Mucosa of gallbladder (tissue), 1 donor: ENCODE data around the gene ETFB. TPM values are rescaled to one million over a fixed set of nuclear protein-coding genes. Genes with fewer than 3 reads are reported as not detected.

ENCODE experiments used
- DNase-seq: peaks from one replicate; pipeline ENCODE4 v3.0.0-alpha.2; 2020; ENCODE audit warnings: low spot score
- total RNA-seq: library from RNA; stranded (reverse); gene quantifications from one replicate; pipeline ENCODE4 v1.2.1, GENCODE V29; 2021
- donor health status: DM: no; HTN: no; CAD: no.

Gene ETFB
- total RNA-seq, 1 donor from 2014 or later: 139 TPM

GRCh38 chr19:51351266-51351990 lies 14.8 kb downstream of the ETFB start:
- DNase-seq: no peak

DNA sequence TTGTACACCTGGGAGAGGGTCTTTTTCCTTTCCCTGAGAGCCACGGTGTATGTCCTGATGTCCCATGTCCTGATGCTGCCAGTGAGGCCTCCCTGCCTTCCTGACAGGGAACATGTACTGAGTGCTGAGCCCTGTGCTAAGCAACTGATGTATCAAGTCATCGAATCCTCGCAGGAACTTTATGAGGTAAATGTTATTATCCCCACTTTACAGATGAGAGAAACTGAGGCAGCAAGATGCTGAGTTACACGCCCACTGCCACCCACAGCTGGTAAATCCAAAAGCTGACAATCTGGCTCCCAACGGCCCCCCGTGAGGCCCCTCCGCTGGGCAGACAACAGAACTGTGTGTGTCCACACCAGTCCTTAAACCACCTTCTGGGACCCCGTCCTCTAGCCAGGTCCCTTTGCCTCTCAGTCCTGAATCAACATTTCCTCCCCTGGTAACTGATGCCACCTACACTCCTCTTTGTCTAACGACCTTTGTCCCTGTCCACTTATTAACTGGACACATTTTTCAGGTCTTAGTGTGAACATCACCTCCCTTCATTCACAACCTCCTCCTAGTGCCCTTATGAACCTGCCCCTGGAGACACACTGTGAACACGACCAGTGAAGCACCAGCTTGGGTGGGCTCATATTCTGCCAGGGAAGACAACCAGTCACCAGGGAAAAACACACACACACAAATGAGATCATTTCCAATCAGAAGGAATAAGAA lies 18.8 kb downstream of the ETFB start:
- DNase-seq: no peak

GRCh38 chr19:51346742-51347141 lies 19.4 kb downstream of the ETFB start:
- DNase-seq: no peak

DNA sequence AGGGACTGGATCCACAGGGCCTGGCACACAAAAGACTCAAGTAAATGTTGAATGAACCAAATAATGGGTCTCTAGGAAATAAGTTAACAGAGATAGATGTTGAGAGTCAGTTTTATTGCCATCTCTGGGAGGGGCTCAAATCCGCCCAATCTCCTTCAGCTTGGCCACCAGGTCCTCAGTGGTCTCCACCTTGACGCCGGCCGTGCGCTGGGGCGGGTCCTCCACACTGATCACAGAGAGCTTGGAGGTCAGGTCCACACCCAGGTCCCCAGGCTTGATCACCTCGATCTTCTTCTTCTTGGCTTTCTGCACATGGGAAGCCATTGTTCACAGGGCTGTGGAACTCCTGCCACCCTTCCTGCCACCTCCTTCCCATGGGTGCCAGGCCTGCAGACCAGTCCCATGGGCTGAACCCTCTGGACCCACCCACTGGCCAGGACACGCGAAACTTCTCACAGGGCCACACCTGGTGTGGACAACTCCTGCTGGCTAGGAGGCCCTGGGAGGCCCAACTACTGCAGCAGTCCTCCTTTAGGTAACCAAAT lies 21.0 kb downstream of the ETFB start:
- no peak for DNase-seq

DNA sequence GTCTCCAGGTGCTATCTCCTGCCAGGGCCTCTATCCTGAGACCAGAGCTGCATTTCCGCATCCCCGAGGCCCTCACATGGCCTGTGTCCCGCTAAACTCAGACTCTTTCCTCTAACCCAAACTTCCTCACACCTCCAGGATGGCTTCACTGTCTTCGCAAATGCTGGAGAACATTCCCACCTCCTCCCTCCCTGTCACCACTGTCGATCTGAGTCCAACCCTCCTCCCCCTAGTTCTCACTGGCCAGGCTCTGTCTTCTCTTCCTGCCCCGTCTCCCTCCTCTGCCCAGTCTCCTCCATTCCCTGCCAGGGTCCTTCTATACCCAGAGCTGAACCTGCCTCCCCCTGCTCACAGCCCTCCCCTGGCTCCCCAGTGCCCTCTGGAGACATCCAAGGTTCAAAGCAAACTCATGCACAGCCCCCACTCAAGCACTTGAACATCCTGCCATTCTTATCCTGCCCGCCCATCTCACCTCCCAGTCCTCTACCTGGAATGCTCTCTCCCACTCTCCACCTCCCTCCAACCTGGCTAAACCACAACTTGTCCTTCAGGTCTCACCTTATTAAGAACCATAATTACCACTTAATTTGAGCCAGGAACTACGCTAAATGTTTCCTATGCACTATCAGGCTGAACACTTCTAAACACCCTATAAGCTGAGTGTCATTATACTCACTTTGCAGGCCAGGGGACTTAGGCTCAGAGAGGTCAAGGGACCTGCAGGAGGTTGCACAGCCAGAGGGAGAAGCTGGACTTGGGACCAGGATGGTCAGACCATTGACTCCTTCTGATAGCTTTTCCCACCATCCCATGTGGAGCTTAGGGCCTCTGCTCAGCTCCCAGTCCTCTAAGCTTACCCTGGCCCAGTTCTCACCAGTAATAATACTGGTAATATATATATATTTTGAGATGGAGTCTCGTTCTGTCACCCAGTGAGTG lies 23.3 kb downstream of the ETFB start:
- DNase-seq: no peak

DNA sequence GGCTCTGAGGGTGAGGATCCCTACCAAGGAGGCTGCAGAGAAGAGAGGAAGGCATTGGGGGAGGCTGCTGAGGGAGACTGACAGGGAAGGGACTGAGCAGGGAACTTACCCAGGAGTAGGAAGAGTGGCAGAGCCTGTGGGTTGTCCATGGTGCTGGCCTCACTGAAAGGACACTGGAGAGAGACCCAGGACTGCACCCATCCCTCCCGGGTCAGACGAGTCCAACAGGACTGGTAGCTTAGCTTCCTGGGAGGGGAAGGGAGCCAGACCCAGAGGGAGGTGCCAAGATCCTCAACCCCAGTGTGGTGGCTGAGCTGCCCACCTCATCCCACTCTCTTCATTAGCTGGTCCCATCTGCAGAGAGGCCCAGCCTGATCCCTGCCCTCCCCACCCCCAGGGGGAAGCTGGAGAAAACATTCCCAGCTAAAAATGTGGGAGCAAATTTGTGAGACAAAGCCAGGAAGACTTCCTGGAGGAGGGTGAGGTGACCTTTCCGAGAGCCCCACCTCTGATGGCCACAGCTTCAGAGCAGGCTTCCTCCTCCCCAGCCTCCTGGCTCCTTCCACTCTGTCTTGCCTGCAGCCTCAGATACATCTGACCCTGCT lies 24.1 kb downstream of the ETFB start, which contains the start of gene VSIG10L:
Gene VSIG10L (minus strand): TSS at position 164 of the 605 bp plus-strand sequence. CDS start 15 bp downstream, at position 149.
- DNase-seq: no peak

- no peak for DNase-seq
Measured at GRCh38 chr19:51341066-51341465, 25.1 kb downstream of the ETFB start.

GRCh38 chr19:51339687-51340656 lies 26.2 kb downstream of the ETFB start:
- DNase-seq: peak; percentile 99

DNA sequence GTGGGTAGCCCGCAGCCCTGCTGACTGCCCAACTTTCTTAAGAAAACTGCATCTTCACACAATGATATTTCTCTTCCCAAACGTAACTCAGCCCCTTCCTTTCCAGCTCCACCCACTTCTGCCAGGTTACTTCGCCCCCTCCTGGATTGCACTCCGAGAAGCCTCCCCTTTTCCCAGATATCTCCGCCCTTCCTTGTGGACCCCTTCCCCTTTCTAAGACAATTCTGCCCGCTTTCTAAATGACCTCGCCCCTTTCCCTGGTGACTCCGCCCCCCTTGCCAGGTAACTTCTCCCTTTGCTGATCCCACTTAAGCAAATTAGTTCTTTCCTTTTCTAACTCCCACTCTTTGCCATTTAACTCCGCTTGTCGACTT lies 26.9 kb downstream of the ETFB start:
- no peak for DNase-seq

DNA sequence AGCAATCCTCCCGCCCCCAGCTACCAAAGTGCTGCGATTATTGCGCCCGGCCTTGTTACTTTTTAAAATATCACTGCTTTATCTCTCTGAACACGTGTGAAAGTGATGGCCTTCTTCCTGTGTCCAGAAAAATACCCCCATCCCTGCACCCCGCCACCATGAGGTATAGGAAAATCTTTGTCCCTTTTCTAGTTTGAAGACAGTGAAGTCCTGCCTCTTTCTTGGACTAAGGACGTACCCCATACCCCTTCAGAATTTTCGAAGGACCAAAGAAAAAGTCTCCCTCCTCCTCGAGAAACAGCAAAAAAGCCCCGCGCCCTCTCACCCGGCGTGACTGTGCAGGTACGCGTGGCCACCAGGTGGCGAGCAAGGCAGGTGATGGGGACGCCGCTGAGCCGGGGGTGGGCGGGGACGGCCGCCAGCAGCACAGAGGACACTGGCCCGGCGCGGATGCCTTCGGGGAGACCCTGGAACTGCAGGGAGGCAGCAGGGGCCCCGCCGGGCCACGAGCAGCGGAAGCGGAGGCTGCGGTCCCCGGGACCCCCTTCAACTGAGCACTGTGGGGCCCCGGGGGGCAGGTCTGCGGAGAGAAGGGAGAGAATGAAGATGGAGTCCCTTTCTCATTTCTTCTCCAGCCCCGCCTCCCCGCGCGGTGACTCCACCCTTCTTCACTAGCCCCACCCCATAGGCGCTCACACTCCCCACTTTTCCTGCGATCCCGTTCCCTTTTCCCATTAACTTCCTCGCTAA lies 27.4 kb downstream of the ETFB start:
- peak; percentile 81 for DNase-seq

DNA sequence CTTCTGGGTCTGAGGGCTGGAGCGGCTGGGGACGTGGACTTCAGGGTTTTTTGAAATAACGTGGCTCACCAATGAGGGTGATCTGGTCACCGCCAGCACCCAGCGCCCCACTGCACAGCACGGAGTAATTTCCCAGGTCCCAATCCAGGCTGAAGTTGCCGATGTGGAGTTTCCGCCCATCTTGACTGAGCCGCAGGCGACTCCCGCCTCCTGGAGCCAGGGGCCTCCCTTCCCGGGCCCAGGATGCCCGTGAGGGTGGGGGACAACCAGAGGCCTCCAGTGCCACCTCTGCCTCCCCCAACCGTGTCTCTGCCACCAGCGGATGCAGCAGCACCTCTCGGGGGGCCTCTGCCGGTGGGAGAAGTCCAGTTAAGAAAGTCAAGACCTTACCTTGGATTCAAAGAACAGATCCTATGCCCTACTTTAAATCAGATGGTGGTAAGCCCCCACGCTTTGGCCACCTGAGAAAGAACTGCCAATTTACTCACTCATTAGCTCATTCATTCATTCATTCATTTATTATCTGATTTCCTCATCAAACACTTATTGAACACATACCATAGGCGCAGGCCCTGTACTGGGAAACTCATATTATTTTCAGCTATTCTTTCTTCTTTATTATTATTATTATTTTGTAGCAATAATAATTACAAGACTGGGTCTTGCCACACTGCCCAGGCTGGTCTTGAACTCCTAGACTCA lies 28.2 kb downstream of the ETFB start:
- no peak for DNase-seq

DNA sequence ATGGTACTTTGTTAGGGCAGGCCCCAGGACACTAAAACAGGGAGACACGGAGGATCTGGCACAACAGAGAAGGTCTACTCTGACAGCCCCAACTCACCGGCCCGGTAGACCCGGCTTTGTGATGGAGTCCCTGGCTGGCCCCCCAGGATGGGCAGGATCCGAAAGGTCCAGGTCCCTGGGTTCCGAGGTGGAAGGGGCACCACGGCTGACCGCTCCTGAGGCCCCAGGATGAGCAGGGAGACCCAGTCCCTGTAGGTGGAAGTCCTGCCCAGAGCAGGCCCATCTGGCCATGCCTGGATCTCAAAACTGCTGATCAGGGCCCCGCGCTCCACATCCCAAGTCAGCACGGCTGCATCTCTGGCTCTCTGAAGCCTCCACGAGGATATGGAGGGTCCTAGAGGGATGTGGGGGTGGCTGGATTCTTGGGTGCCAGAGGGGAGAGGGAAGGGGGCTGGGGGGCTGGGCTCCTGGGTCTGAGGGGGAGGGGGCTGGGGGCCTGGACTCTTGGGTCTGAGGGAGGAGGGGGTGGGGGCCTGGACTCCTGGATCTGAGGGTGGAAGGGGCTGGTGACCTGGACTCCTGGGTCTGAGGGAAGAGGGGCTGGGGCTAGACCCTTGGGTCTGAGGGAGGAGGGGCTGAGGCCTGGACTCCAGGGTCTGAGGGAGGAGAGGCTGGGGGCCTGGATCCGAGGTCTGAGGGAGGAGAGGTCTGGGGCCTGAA lies 28.9 kb downstream of the ETFB start:
- DNase-seq: no peak

- no peak for DNase-seq
Measured at GRCh38 chr19:51333836-51334460, 32.2 kb downstream of the ETFB start.

DNA sequence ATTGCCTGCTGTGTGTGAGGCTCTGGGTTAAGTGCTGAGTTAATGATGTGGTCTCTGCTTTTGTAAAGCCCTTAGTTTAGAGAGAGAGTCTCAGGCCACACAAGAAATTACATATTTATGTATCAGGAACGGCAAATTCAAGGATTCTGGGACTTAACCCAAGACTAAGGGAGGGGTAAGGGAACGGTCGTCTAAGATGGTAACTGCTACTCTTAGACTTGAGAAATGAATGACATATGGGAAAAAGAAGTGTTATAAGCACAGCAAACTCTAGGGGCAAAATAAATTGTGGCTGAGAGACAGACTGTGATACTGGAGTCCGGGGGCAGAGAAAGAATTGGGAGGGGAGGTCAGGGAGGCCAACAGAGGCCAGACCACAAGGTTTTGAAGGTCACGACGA lies 34.5 kb downstream of the ETFB start:
- DNase-seq: no peak

DNA sequence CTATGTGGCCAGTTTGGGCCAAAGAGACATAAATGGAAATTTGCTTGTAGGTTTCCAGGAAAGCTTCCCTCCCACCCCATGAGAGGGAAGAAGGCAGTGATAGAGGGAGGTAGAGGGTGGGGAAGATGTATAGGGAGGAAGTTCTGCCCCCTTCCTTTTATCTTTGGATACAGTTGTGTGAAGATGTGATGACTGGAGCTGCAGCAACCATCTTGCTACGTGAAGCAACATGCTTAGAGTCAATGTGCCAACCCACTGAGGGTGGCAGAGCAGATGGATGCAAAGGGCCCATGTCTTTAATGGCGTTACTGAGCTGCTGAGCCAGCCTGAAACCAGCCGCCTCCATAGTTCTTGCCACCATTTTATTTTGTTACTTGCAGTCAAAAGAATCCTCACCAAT lies 35.0 kb downstream of the ETFB start:
- DNase-seq: no peak

GRCh38 chr19:51330366-51330765 lies 35.8 kb downstream of the ETFB start:
- no peak for DNase-seq

DNA sequence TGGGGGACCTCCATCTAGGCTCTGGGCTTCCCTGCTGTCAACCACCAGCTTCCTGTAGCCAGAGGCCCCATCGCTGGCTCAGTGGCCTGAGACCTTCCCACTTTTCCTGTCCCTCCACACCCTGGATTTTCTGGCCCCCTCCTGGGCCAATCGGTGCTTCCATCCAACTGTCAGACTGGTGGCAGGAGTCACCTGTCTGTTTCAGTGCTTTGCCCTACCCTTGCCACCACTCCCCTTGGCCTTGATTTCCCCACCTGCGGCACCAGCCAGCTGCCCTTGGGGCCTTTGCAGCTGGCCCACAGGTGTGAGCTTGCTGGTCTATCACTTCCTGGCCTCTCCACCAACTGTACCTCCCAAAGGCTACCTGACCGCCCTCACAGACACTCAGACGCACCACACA lies 36.8 kb downstream of the ETFB start:
- no peak for DNase-seq
